CD8-positive, alpha-beta memory T cell (primary cell): ENCODE measurements around the gene UBE2E1. TPM values are rescaled to one million over a fixed set of nuclear protein-coding genes. Genes with fewer than 3 reads are reported as not detected.

ENCODE experiments used
- CTCF ChIA-PET: fragments of 350-600 bp; sonication (Branson Sonifier 250); formaldehyde crosslinking; loops from one replicate; lab custom pipeline; 2021; ENCODE audit warnings: antibody characterized with exemption; lab: Charles Lee
- POLR2A ChIA-PET: fragments of 350-600 bp; sonication (Branson Sonifier 250); formaldehyde crosslinking; loops from one replicate; lab custom pipeline; 2021; ENCODE audit warnings: antibody characterized with exemption; lab: Charles Lee
- DNase-seq, 5 donors: peaks; one replicate each; pipeline versions ENCODE4 v3.0.0 to v3.0.0-alpha.2; 2020 to 2022; ENCODE audit warnings: mixed read lengths in 1 of 5
- H3K27ac ChIP-seq: one replicate; pipeline ENCODE4 v1.7.0; 2013; ENCODE audit warnings: low read depth, mild to moderate bottlenecking, low read length, moderate library complexity
- H3K27me3 ChIP-seq: 2 replicates; pipeline ENCODE4 v1.7.0; 2013; ENCODE audit warnings: low read length, mild to moderate bottlenecking; ENCODE audit not compliant: insufficient read depth, poor library complexity, severe bottlenecking
- H3K36me3 ChIP-seq: 2 replicates; pipeline ENCODE4 v1.7.0; 2013; ENCODE audit warnings: mild to moderate bottlenecking, low read length, moderate library complexity; ENCODE audit not compliant: insufficient read depth
- H3K4me1 ChIP-seq: 2 replicates; pipeline ENCODE4 v1.7.0; 2013; ENCODE audit warnings: mild to moderate bottlenecking, low read length, moderate library complexity; ENCODE audit not compliant: insufficient read depth
- H3K4me3 ChIP-seq: 2 replicates; pipeline ENCODE4 v1.7.0; 2013; ENCODE audit warnings: mild to moderate bottlenecking, low read length
- H3K9me3 ChIP-seq: 2 replicates; pipeline ENCODE4 v1.7.0; 2013; ENCODE audit warnings: mild to moderate bottlenecking, low read length
- H3K27ac Mint-ChIP-seq, 8 donors: one replicate each; pipeline ENCODE4 v1.8.0; 2020 to 2021; ENCODE audit warnings: mixed read lengths in 8 of 8, mild to moderate bottlenecking in 6 of 8, inconsistent platforms in 3 of 8, moderate library complexity in 3 of 8
- H3K27me3 Mint-ChIP-seq, 2 donors: one replicate each; pipeline ENCODE4 v1.8.0; 2020 to 2021; ENCODE audit warnings: mixed read lengths in 2 of 2, mild to moderate bottlenecking in 1 of 2, moderate library complexity in 1 of 2
- H3K36me3 Mint-ChIP-seq, 3 donors: one replicate each; pipeline ENCODE4 v1.8.0; 2020 to 2021; ENCODE audit warnings: mixed read lengths in 3 of 3, inconsistent platforms in 1 of 3, mild to moderate bottlenecking in 1 of 3
- H3K4me1 Mint-ChIP-seq, 3 donors: one replicate each; pipeline ENCODE4 v1.8.0; 2020 to 2021; ENCODE audit warnings: mixed read lengths in 3 of 3, inconsistent platforms in 1 of 3, mild to moderate bottlenecking in 1 of 3
- H3K4me3 Mint-ChIP-seq, 7 donors: one replicate each; pipeline ENCODE4 v1.8.0; 2020 to 2021; ENCODE audit warnings: mixed read lengths in 7 of 7, mild to moderate bottlenecking in 6 of 7, moderate library complexity in 4 of 7, inconsistent platforms in 2 of 7
- H3K9me3 Mint-ChIP-seq, 5 donors: one replicate each; pipeline ENCODE4 v1.8.0; 2020 to 2022; ENCODE audit warnings: mixed read lengths in 5 of 5, mild to moderate bottlenecking in 3 of 5, moderate library complexity in 2 of 5, inconsistent platforms in 1 of 5
- polyA plus RNA-seq: library from polyadenylated mRNA; unstranded; fragments of 300-500 nt; fragmentation: Illumina TruSeq; gene quantifications from one replicate; pipeline ENCODE4 v1.2.3, GENCODE V29; 2021
- total RNA-seq, 2 experiments: library from RNA; stranded (reverse); gene quantifications; one replicate each; pipeline ENCODE4 v1.2.3, GENCODE V29; 2021

Gene UBE2E1
- total and polyA plus RNA-seq, 3 experiments from 2014 or later = 8.1 to 50.7 (median 50.1) TPM

- H3K4me1 ChIP-seq = no peaks in the 10 kb centered on the region
- Mint-ChIP-seq H3K27ac (peak overlapping the region in 1 of 8 donors; percentile 35), H3K4me1 (peaks cover 31 to 51% (median 38%) of the 10 kb centered on the region in 3 donors), H3K27me3 (no peaks in the 10 kb centered on the region), H3K36me3 (no peaks in the 10 kb centered on the region), H3K9me3 (no peaks in the 10 kb centered on the region), H3K4me3 (no peak overlapping the region)
- no peaks in the 10 kb centered on the region for H3K36me3 ChIP-seq
- H3K4me3 ChIP-seq = no peak overlapping the region
- H3K9me3 ChIP-seq = no peaks in the 10 kb centered on the region
- H3K27ac ChIP-seq = no peak overlapping the region
- ChIA-PET CTCF (no interaction called here), POLR2A (no interaction called here)
- DNase-seq = no peak
- H3K27me3 ChIP-seq = no peaks in the 10 kb centered on the region
Measured at GRCh38 chr3:23872330-23872729, 66.6 kb downstream of the UBE2E1 start.

GRCh38 chr3:23873941-23874340 is 68.2 kb downstream of the UBE2E1 start:
- Histone ChIP-seq H3K4me1 (no peaks in the 10 kb centered on the region), H3K9me3 (no peaks in the 10 kb centered on the region), H3K4me3 (no peak overlapping the region), H3K27ac (no peak overlapping the region), H3K27me3 (no peaks in the 10 kb centered on the region), H3K36me3 (no peaks in the 10 kb centered on the region)
- no peaks in the 10 kb centered on the region for H3K36me3 Mint-ChIP-seq
- no peaks in the 10 kb centered on the region for H3K9me3 Mint-ChIP-seq
- H3K27ac Mint-ChIP-seq = peak overlapping the region in 2 of 8 donors; percentile 41 to 64
- H3K4me3 Mint-ChIP-seq = no peak overlapping the region
- no peak for DNase-seq
- CTCF ChIA-PET = no interaction called here
- POLR2A ChIA-PET = no interaction called here
- H3K4me1 Mint-ChIP-seq = peaks cover 24 to 49% (median 33%) of the 10 kb centered on the region in 3 donors
- peaks cover 0 to 1% of the 10 kb centered on the region in 2 donors for H3K27me3 Mint-ChIP-seq

- Histone ChIP-seq H3K27me3 (no peaks in the 10 kb centered on the region), H3K4me3 (no peak overlapping the region), H3K4me1 (no peaks in the 10 kb centered on the region), H3K9me3 (no peaks in the 10 kb centered on the region), H3K27ac (no peak overlapping the region), H3K36me3 (no peaks in the 10 kb centered on the region)
- Mint-ChIP-seq H3K27ac (peak overlapping the region in 1 of 8 donors; percentile 25), H3K9me3 (no peaks in the 10 kb centered on the region), H3K27me3 (peaks cover 0 to 1% of the 10 kb centered on the region in 2 donors), H3K4me1 (peaks cover 27 to 51% (median 28%) of the 10 kb centered on the region in 3 donors), H3K36me3 (peaks cover 0 to 1% (median 0%) of the 10 kb centered on the region in 3 donors), H3K4me3 (no peak overlapping the region)
- ChIA-PET POLR2A (no interaction called here), CTCF (no interaction called here)
- no peak for DNase-seq
Measured at GRCh38 chr3:23874359-23875112, 68.8 kb downstream of the UBE2E1 start.

GRCh38 chr3:23875113-23875725 is 69.5 kb downstream of the UBE2E1 start:
- Mint-ChIP-seq H3K27me3 (peaks cover 0 to 1% of the 10 kb centered on the region in 2 donors), H3K9me3 (no peaks in the 10 kb centered on the region), H3K4me1 (peaks cover 26 to 48% (median 27%) of the 10 kb centered on the region in 3 donors), H3K36me3 (peaks cover 0 to 3% (median 0%) of the 10 kb centered on the region in 3 donors), H3K27ac (peak overlapping the region in 1 of 8 donors; percentile 25), H3K4me3 (no peak overlapping the region)
- ChIA-PET POLR2A (no interaction called here), CTCF (no interaction called here)
- Histone ChIP-seq H3K36me3 (no peaks in the 10 kb centered on the region), H3K27me3 (no peaks in the 10 kb centered on the region), H3K9me3 (no peaks in the 10 kb centered on the region), H3K4me3 (no peak overlapping the region), H3K4me1 (peaks cover 3% of the 10 kb centered on the region), H3K27ac (no peak overlapping the region)
- no peak for DNase-seq

GRCh38 chr3:23876923-23877322 is 71.2 kb downstream of the UBE2E1 start:
- peaks cover 37 to 64% (median 42%) of the 10 kb centered on the region in 3 donors for H3K4me1 Mint-ChIP-seq
- Histone ChIP-seq H3K9me3 (no peaks in the 10 kb centered on the region), H3K27me3 (no peaks in the 10 kb centered on the region), H3K4me3 (no peak overlapping the region), H3K4me1 (peaks cover 8% of the 10 kb centered on the region), H3K36me3 (no peaks in the 10 kb centered on the region), H3K27ac (no peak overlapping the region)
- ChIA-PET POLR2A (no interaction called here), CTCF (no interaction called here)
- H3K36me3 Mint-ChIP-seq = peaks cover 0 to 11% (median 8%) of the 10 kb centered on the region in 3 donors
- peaks cover 0 to 1% of the 10 kb centered on the region in 2 donors for H3K27me3 Mint-ChIP-seq
- no peak overlapping the region for H3K4me3 Mint-ChIP-seq
- no peak for DNase-seq
- H3K27ac Mint-ChIP-seq = peak overlapping the region in 3 of 8 donors; percentile 14 to 66 (median 26)
- H3K9me3 Mint-ChIP-seq = no peaks in the 10 kb centered on the region

GRCh38 chr3:23877329-23877980 is 71.7 kb downstream of the UBE2E1 start:
- no peaks in the 10 kb centered on the region for H3K9me3 Mint-ChIP-seq
- CTCF ChIA-PET = no interaction called here
- POLR2A ChIA-PET = no interaction called here
- Histone ChIP-seq H3K27ac (no peak overlapping the region), H3K27me3 (no peaks in the 10 kb centered on the region), H3K4me3 (no peak overlapping the region), H3K36me3 (no peaks in the 10 kb centered on the region), H3K9me3 (no peaks in the 10 kb centered on the region), H3K4me1 (peaks cover 8% of the 10 kb centered on the region)
- H3K4me3 Mint-ChIP-seq = no peak overlapping the region
- H3K4me1 Mint-ChIP-seq = peaks cover 37 to 66% (median 42%) of the 10 kb centered on the region in 3 donors
- DNase-seq = no peak
- peak overlapping the region in 3 of 8 donors; percentile 1 to 66 (median 26) for H3K27ac Mint-ChIP-seq
- H3K36me3 Mint-ChIP-seq = peaks cover 0 to 15% (median 9%) of the 10 kb centered on the region in 3 donors
- H3K27me3 Mint-ChIP-seq = peaks cover 0 to 1% of the 10 kb centered on the region in 2 donors

GRCh38 chr3:23879485-23879884 is 73.7 kb downstream of the UBE2E1 start:
- DNase-seq = no peak
- no peak overlapping the region for H3K4me3 ChIP-seq
- no peaks in the 10 kb centered on the region for H3K9me3 ChIP-seq
- ChIA-PET POLR2A (no interaction called here), CTCF (no interaction called here)
- Mint-ChIP-seq H3K4me1 (peaks cover 33 to 63% (median 35%) of the 10 kb centered on the region in 3 donors), H3K9me3 (no peaks in the 10 kb centered on the region), H3K36me3 (peaks cover 0 to 20% (median 9%) of the 10 kb centered on the region in 3 donors), H3K4me3 (no peak overlapping the region), H3K27ac (peak overlapping the region in 2 of 8 donors; percentile 39 to 99), H3K27me3 (peaks cover 0 to 1% of the 10 kb centered on the region in 2 donors)
- H3K27me3 ChIP-seq = no peaks in the 10 kb centered on the region
- H3K27ac ChIP-seq = no peak overlapping the region
- no peaks in the 10 kb centered on the region for H3K36me3 ChIP-seq
- H3K4me1 ChIP-seq = peaks cover 8% of the 10 kb centered on the region
